Upper lobe of left lung (tissue), 4 donors: ENCODE results near the gene MNAT1.

ENCODE experiments used
- EP300 ChIP-seq, 4 donors: sonication (generic); formaldehyde crosslinking; IDR thresholded peaks; one replicate each; pipeline ENCODE4 v1.5.1; 2017; ENCODE audit warnings: antibody characterized with exemption in 4 of 4, control low read depth in 2 of 4
- POLR2A ChIP-seq, 4 donors: fragments of 450-650 bp; IDR thresholded peaks; one replicate each; pipeline ENCODE4 v1.5.1; 2016 to 2017; ENCODE audit warnings: antibody characterized with exemption in 4 of 4, mild to moderate bottlenecking in 2 of 4
- POLR2AphosphoS5 ChIP-seq, 2 donors: sonication (generic); formaldehyde crosslinking; IDR thresholded peaks; one replicate each; pipeline ENCODE4 v1.5.1; 2017; ENCODE audit warnings: antibody characterized with exemption in 2 of 2
- TF ChIP-seq, protein P1 (sequence below), 6 experiments: fragments of 450-650 bp in 4 of 6; fragments of 200-600 bp in 2 of 6; sonication (generic) in 2 of 6; IDR thresholded peaks; one replicate each; pipeline ENCODE4 v1.5.1; 2016 to 2019; ENCODE audit warnings: antibody characterized with exemption in 6 of 6

DNA sequence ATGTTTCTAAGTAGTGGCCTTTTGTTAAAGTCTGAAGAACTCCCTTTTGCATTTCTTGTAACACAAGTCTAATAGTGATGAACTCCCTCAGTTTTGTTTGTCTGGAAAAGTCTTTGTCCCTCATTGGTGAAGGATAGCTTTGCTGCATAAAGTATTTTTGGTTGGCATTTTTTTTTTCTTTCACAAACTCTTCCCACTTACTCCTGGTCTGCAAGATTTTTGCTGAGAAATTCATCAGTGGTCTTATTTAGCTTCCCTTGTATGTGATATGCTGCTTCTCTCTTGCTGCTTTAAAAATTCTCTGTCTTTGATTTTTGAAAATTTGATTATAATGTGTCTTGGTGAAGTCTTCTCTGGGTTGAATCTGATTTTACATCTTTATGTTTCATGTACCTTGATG, 223.6 kb downstream of the MNAT1 start:
- TF ChIP-seq, protein P1, sequence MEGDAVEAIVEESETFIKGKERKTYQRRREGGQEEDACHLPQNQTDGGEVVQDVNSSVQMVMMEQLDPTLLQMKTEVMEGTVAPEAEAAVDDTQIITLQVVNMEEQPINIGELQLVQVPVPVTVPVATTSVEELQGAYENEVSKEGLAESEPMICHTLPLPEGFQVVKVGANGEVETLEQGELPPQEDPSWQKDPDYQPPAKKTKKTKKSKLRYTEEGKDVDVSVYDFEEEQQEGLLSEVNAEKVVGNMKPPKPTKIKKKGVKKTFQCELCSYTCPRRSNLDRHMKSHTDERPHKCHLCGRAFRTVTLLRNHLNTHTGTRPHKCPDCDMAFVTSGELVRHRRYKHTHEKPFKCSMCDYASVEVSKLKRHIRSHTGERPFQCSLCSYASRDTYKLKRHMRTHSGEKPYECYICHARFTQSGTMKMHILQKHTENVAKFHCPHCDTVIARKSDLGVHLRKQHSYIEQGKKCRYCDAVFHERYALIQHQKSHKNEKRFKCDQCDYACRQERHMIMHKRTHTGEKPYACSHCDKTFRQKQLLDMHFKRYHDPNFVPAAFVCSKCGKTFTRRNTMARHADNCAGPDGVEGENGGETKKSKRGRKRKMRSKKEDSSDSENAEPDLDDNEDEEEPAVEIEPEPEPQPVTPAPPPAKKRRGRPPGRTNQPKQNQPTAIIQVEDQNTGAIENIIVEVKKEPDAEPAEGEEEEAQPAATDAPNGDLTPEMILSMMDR (IDR thresholded peaks at IDR 0.05) = no peak
- TF ChIP-seq POLR2A (IDR thresholded peaks at IDR 0.05) (no peak), POLR2AphosphoS5 (IDR thresholded peaks at IDR 0.05) (no peak), EP300 (IDR thresholded peaks at IDR 0.05) (no peak)
